ENCODE data around the gene CENPT. TPM values are rescaled to one million over a fixed set of nuclear protein-coding genes. Genes with fewer than 3 reads are reported as not detected.

CENPT gene
- total and polyA plus RNA-seq, 2 of the 13 experiments (the other 11 are each of a cell fraction or from before 2014, with no cell fraction given): 40.9 to 43.3 TPM

GRCh38 chr16:67879936-67880335 is 32.4 kb upstream of the CENPT start:
- POLR2A ChIA-PET: no interaction called here
- Histone ChIP-seq H3K9ac (ENCODE audit: insufficient read depth, low read depth, low read length) (no peak overlapping the region), H3K27ac (ENCODE audit: extremely low read length, insufficient read depth, low read length) (no peak overlapping the region), H3K79me2 (ENCODE audit: insufficient read depth, low read length) (peaks cover 13% of the 10 kb centered on the region), H3K4me3 (replicated peaks in 1 of 3; ENCODE audit: insufficient read depth in 1 of 3, low read depth in 2 of 3, low read length in 3 of 3) (no peak overlapping the region), H3K27me3 (ENCODE audit: control insufficient read depth in 1 of 2, insufficient read depth in 2 of 2, low read length in 2 of 2) (no peaks in the 10 kb centered on the region), H3K4me1 (ENCODE audit: insufficient read depth, low read length) (peaks cover 32% of the 10 kb centered on the region), H3K36me3 (replicated peaks in 1 of 2; ENCODE audit: control insufficient read depth in 1 of 2, insufficient read depth in 2 of 2, low read length in 2 of 2) (peaks cover 65 to 99% of the 10 kb centered on the region in 2 experiments), H3K9me3 (ENCODE audit: low read length) (no peaks in the 10 kb centered on the region), H3K4me2 (ENCODE audit: low read depth, low read length) (no peak overlapping the region), H4K20me1 (ENCODE audit: insufficient read depth, low read length) (peaks cover 6% of the 10 kb centered on the region), H2AFZ (ENCODE audit: low read length) (no peak overlapping the region)
- CTCF ChIA-PET (ENCODE audit: low intra/inter-chr PET ratio, low total read pairs): no interaction called here
- WGBS (ENCODE audit: low lambda C conversion rate): 95% methylated on average over 4 of the region's 5 CpGs
- no peak for TF ChIP-seq ETV5 (CRISPR knock-in tag; IDR thresholded peaks at IDR 0.05; ENCODE audit: borderline replicate concordance)
- TF ChIP-seq RBFOX2 (IDR thresholded peaks at IDR 0.05; ENCODE audit: low read depth, low read length): peak; percentile 39; the same call in 1 of the 2 replicates
- TF ChIP-seq POLR2G (IDR thresholded peaks at IDR 0.05; ENCODE audit: low read depth, low read length): 0 out of 2 replicates have a peak, but pooled peaks have one; percentile 2
- no peak for TF ChIP-seq SRY (CRISPR knock-in tag; IDR thresholded peaks at IDR 0.05)
- TF ChIP-seq ZNF274 (CRISPR knock-in tag; IDR thresholded peaks at IDR 0.05): no peak
- ATAC-seq: no peak
- FAIRE-seq: no peak
- intact Hi-C loops (cut with micrococcal nuclease; ENCODE audit: unreplicated experiment) (loop anchor here (5.0 kb wide), 1 partner anchor 162 kb away; no protein-coding TSS in a partner anchor), in situ Hi-C loops (cut with HindIII; ENCODE audit: extremely low pct_ligation_motif_present, low pct_unique_long_range_greater_than_20kb) (loop anchor here (10.0 kb wide), 1 partner anchor 165 kb away; no protein-coding TSS in a partner anchor)
- DNase-seq (ENCODE audit: low spot score): no peak
- no TSS peak for BruUV-seq (replicated peaks)

- POLR2A ChIA-PET: no interaction called here
- ATAC-seq: no peak
- Histone ChIP-seq H2AFZ (ENCODE audit: low read length) (no peak overlapping the region), H3K9me3 (ENCODE audit: low read length) (no peaks in the 10 kb centered on the region), H3K79me2 (ENCODE audit: insufficient read depth, low read length) (peaks cover 17% of the 10 kb centered on the region), H3K27ac (ENCODE audit: extremely low read length, insufficient read depth, low read length) (no peak overlapping the region), H3K9ac (ENCODE audit: insufficient read depth, low read depth, low read length) (no peak overlapping the region), H3K27me3 (ENCODE audit: control insufficient read depth in 1 of 2, insufficient read depth in 2 of 2, low read length in 2 of 2) (no peaks in the 10 kb centered on the region), H3K4me2 (ENCODE audit: low read depth, low read length) (no peak overlapping the region), H3K36me3 (replicated peaks in 1 of 2; ENCODE audit: control insufficient read depth in 1 of 2, insufficient read depth in 2 of 2, low read length in 2 of 2) (peaks cover 65 to 95% of the 10 kb centered on the region in 2 experiments), H3K4me3 (replicated peaks in 1 of 3; ENCODE audit: insufficient read depth in 1 of 3, low read depth in 2 of 3, low read length in 3 of 3) (no peak overlapping the region), H4K20me1 (ENCODE audit: insufficient read depth, low read length) (peaks cover 10% of the 10 kb centered on the region), H3K4me1 (ENCODE audit: insufficient read depth, low read length) (peaks cover 36% of the 10 kb centered on the region)
- in situ Hi-C loops (cut with HindIII; ENCODE audit: extremely low pct_ligation_motif_present, low pct_unique_long_range_greater_than_20kb): no loop called here
- intact Hi-C loops (cut with micrococcal nuclease; ENCODE audit: unreplicated experiment): no loop called here
- TF ChIP-seq, protein P1, sequence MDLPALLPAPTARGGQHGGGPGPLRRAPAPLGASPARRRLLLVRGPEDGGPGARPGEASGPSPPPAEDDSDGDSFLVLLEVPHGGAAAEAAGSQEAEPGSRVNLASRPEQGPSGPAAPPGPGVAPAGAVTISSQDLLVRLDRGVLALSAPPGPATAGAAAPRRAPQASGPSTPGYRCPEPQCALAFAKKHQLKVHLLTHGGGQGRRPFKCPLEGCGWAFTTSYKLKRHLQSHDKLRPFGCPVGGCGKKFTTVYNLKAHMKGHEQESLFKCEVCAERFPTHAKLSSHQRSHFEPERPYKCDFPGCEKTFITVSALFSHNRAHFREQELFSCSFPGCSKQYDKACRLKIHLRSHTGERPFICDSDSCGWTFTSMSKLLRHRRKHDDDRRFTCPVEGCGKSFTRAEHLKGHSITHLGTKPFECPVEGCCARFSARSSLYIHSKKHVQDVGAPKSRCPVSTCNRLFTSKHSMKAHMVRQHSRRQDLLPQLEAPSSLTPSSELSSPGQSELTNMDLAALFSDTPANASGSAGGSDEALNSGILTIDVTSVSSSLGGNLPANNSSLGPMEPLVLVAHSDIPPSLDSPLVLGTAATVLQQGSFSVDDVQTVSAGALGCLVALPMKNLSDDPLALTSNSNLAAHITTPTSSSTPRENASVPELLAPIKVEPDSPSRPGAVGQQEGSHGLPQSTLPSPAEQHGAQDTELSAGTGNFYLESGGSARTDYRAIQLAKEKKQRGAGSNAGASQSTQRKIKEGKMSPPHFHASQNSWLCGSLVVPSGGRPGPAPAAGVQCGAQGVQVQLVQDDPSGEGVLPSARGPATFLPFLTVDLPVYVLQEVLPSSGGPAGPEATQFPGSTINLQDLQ (CRISPR knock-in tag; IDR thresholded peaks at IDR 0.05): no peak
- no peak for TF ChIP-seq ZNF776 (CRISPR knock-in tag; IDR thresholded peaks at IDR 0.05)
- no TSS peak for BruUV-seq (replicated peaks)
- CTCF ChIA-PET (ENCODE audit: low intra/inter-chr PET ratio, low total read pairs): no interaction called here
- DNase-seq (ENCODE audit: low spot score): no peak
- 98% methylated on average over 7 of the region's 12 CpGs for WGBS (ENCODE audit: low lambda C conversion rate)
- no peak for FAIRE-seq
Measured at GRCh38 chr16:67879462-67879861, 32.0 kb upstream of the CENPT start.
